ENCODE data around the gene POC1B.

POC1B gene

DNA sequence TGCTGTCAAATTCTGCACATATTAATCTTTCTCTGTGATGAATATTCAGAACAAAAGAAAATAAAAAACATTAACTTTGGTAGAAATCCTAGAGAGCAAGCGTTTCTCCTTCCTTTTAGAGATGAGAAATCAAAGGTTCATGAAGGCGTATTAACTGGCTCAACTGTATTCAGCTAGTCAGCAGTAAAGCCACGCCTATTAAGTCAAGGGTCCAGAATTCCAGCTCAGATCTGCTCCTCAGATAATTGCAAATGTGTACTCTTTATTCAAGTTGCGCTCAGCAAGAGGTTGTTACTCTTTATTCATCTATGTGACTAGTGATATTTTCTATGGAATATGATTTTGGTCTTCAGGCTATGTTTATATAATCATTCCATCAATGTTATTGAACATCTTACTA, 13.1 kb upstream of the POC1B start:
- no peak for DNase-seq

DNA sequence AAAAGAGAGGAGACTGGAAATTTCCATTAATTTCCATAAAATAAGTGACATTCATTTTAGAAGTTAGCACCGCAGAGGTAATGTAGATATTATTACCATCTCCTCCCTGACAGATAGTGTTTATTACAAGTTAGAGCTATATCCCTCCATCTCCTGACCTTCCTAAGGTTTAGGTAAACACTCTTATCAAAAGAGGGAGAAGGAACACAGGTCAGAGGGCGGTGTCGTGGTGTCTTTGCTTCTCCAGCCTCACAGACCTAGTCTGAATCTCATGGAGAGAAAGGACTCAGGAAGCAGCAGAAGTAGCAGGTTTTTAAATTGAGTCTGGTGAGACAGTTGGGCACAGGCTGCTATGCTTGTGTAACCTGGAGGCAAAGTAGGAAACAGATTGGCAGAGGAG, 11.5 kb upstream of the POC1B start:
- DNase-seq, result no peak

DNA sequence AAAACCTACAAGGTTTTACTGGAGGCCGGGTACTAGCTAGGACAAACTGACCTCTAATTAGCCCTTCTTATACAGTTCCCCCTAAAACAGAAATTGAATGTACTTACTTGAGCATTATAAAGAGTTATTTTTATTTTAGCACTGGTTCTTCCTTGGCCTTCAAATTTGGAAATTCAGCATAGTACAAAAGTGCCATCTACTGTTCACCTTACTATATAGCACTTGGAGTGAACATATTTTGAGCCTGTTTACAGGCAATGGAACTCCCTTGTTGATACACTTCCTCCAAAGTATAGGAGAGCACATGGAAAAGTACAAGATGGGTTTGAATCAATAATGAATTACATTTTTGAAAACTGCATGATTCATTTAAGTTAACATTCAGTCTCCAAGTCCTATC, 3.9 kb upstream of the POC1B start:
- no peak for DNase-seq

DNA sequence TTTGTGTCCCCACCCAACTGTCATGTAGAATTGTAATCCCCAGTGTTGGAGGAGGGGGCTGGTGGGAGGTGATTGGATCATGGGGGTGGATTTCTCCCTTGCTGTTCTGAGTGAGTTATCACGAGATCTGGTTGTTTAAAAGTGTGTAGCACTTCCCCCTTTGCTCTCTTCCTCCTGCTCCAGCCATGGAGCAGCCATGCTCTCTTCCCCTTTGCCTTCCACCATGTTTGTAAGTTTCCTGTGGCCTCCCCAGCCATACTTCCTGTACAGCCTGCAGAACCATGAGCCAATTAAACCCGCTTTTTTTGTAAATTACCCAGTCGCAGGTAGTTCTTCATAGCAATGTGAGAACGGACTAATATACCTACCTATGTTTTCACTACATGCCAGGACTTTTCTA, 2.6 kb upstream of the POC1B start:
- DNase-seq, result no peak

GRCh38 chr12:89525305-89525823, 483 bp downstream of the POC1B start:
- peak in 3 of 4 experiments; percentile 5 to 12 (median 8) for DNase-seq

DNA sequence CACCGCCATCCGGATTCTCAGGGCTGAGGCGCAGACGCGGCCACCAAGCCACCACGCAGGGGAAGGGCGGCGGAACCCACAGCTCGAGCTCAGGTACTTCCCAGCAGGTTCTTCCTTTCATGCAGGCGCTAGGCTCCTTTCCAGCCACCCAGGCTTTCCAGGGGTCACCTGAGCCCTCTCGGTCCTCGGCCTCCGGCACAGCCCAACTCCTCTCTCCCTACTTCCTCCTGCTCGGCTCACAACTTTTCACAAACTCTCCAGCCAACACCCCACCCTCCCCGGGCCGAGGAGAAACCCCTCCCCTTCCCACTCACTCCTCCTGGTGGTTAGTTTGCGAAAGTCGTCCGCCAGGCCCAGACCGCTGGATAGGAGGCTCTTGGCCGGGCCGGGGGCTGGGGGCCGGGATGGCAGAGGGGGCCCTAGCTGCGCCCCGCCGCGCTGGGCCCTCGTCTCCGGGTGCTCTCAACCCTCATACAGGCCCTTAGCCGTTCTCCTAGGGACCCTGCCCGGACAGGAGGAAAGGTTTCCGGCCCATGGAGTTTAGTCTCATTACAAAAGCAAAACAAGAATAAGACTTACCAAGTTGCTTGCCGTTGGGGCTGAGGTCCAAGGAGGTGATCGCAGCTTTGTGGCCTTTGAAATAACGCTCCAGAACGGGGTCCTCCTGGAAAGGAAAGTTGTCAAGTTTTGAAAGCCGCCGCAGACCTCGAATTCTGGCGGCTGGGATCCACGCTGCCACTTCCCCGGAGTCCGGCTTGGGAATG, 1.1 kb downstream of the POC1B start, which contains the start of gene GALNT4:
Gene GALNT4 (minus strand): TSS at position 256 of the 764 bp plus-strand sequence. CDS start 247 bp downstream, at position 9.
- peak; percentile 42 to 57 (median 51) for DNase-seq

GRCh38 chr12:89523843-89524540, 1.9 kb downstream of the POC1B start:
- DNase-seq, result no peak

GRCh38 chr12:89523393-89523792, 2.5 kb downstream of the POC1B start:
- DNase-seq, result no peak

DNA sequence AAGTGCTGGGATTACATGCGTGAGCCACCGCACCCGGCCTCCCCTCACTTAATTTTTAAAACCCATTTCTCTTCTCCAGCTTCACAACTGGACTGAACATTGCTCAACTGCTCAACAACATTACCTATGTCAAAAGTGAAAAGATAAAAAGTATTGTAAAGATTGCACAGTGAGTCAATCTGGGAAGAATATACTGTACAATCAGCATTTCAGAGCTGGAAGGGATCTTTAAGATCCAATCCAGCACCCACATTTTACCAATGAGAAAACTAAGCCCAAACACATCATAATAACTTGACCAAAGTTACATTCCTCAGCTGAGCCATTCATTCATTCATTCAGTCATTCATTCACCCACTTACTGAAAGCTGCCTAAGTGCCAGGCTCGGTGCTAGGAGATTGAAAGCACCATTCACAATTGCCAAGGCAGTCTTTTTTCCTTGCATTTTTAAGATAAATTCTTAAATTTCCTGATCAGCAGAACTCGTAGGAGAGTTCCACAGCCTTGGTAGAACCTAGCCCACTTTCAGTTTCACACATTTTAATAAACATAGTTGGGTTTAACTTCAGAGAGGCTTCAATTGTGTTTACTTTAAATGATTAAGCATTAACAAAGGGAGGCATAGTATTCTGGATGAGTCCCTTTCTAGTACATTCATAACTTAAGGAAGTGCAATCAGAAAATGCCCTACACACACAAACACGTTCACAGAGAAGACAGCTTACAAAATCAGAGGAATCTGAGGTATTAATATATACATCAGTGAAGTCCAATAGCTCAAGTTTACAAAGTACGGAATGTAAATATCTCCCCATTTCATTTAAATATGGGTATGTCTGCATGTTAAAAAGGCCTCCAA, 4.3 kb downstream of the POC1B start:
- no peak for DNase-seq

- no peak for DNase-seq
Observed at GRCh38 chr12:89517720-89518119, 8.1 kb downstream of the POC1B start.

GRCh38 chr12:89516633-89517032, 9.2 kb downstream of the POC1B start:
- no peak for DNase-seq

GRCh38 chr12:89514751-89515150, 11.1 kb downstream of the POC1B start:
- DNase-seq, result no peak

DNA sequence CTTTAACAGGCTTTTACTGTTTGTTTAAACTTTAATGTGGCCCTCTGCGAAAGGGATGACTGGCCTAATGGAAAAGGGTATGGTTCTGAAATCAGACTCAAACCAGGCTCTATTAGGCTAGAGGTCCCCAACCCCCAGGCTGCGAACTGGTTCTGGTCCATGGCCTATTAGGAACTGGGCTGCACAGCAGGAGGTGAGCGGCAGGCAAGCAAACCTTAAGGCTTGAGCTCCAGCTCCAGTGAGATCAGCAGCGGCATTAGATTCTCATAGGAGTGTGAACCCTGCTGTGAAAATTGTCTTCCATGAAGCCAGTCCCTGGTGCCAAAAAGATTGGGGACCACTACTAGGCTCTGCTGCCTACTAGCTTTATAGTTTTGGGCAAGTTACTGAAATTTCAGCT, 12.3 kb downstream of the POC1B start:
- DNase-seq, result no peak

GRCh38 chr12:89507015-89507824, 18.6 kb downstream of the POC1B start:
- DNase-seq, result no peak

GRCh38 chr12:89506050-89506449, 19.8 kb downstream of the POC1B start:
- no peak for DNase-seq

DNA sequence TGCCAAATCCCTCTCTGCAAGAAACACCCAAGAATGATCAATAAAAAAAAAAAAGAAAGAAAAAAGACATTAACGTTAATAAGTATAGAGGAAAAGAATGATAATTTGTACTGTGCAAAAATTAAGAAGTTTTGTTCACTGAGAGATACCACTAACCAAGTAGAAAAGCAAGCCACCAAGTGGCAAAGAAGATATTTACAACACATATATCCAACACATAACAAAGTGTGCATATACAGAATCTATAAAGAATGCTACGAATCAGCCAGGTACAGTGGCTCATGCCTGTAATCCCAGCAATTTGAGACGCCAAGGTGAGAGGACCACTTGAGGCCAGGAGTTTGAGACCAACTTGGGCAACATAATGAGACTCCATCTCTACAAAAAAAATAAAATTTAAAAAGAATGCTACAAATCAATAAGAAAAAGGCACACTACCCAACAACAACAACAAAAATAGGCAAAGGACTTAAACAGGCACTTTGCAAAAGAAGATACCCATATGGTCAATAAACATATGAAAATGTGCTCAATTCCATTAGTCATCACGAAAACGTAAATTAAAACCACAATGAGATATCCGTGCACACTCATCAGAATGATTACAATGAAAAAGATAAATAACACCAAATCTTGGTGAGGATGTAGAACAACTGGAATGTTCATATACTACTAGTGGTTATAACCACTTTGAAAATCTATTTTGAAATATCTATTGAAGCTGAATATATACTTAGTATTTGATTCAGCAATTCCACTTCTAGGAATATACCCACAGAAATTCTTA, 21.1 kb downstream of the POC1B start:
- no peak for DNase-seq

DNA sequence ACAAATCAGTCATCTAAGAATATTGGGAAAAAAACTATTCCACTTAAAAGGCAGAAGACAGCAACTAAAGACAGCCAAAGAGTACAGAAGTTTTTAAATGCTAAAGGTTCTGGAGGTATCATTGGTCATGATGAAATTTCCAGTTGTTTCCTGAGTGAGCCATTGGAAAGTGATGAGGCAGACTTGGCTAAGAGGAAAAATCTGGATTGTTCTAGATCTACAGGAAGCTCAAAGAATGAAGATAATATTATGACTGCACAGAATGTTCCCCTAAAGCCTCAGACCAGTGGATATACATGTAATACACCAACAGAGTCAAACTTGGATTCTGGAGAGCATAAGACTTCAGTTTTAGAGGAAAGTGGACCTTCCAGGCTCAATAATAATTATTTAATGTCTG, 24.1 kb downstream of the POC1B start:
- no peak for DNase-seq

DNA sequence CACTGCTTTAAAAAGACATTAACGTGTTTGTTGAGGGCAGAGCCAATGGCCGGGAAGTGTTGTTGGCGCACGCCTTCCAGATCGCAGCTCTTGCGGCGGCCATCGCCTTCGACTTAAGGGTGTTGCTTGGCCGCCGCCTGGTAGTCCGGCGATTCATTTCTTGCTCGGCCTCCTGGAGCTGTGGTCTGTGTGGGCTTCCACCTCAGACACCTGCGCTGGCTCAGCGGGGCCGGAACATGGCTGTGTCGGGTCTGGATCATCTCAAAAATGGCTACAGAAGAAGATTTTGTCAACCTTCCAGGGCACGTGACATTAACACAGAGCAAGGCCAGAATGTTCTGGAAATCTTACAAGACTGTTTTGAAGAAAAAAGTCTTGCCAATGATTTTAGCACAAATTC, 26.0 kb downstream of the POC1B start:
- no peak for DNase-seq

GRCh38 chr12:89497467-89497866, 28.4 kb downstream of the POC1B start:
- DNase-seq, result no peak

DNA sequence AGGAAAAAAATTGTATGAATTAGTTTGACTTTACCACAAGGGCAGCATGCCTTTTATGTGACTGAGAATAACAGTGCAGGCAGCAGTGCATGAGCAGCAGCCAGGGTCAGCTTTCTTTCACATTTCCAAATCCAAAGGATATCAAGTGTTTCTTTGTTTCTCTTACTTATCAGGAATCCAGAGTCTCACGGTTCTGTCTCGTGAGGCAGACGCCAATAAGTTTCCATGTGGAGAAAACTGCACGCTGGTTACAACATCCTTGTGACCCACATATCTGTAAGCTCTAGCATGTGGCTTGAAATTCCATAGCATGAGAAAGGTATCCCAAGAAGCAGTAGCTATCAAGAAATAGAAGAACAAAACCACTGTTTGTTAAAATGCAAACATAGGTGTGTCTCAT, 28.8 kb downstream of the POC1B start:
- DNase-seq, result no peak

Measured in activated CD4-positive, CD25-positive, alpha-beta regulatory T cell (primary cell).